SHP77 (cell line): Measurements from ENCODE around the gene WWC2.

Experiments used
- DNase-seq, 2 experiments: peaks; one replicate each; lab custom pipeline; 2025; lab: John Stamatoyannopoulos, UW

Gene WWC2

DNA sequence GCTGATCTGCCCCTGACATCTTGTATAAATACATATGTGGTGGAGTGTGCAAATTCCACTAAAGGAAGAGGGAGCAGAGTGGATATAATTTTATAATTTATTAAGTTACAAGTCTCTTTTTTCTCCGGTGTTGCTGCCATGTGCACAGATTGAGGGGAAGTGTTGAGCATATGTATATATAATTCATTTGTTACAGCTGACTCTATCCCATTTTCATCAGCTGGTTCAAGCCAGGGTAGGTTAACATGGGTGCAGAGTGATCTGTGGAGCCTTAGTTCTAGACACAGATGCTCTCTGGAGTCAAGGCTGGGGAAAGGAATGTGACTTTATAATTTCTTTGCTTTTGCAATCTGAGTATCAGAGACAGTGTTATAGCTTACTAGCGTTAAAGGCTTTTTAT, 103.5 kb downstream of the WWC2 start:
- no peak for DNase-seq

DNA sequence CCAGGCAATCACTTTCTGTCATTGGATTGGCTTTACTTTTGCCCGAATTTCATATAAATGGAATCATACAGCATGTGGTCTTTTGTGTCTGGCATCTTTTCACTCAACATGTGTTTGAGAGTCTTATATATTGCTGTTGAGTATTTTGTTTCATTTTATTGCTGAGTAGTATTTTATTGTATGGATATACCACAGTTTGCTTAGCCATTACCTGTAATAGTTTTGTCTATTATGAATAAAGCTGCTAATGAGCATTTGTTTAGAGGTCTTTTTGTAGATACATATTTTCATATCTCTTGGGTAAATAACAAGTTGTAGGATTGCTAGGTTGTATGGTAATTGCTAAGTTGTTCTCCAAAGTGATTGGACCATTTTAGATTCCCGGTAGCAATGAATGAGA, 105.7 kb downstream of the WWC2 start:
- no peak for DNase-seq

DNA sequence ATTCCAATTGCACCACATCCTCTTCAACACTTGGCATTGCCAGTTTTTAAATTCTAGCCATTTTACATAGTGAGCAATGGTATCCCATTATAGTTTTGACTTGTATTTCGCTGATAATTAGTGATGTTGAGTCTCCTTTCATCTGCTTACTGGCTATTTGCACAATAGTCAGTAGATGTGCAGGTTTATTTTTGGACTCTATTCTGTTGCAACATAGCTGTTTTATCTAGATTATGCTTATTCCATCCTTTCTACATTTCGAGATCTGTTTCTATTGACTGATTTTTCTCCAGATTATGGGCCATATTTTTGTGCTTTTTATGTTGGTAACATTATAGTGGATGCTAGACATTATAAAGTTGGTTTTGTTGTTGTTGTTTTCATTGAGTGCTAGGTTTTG, 106.1 kb downstream of the WWC2 start:
- DNase-seq = no peak

DNA sequence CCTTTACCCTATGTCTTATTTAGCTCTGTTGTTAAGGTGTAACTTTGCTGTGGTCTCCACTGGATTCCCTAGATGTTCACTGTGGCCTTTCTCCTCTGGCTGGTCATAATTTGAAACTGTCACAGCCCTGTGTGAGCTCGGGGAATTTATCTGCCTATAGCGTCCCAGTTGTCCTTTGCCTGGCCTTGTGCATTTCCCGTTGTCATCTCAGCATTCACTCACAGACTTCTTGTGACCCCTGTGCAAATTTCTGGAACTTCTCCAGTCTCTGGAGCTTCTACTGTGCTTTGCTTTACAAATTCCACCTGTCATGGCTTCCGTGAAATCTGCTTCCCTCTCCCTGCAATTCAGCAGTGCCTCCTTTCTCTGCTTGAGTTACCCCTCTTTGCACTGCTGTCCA, 106.7 kb downstream of the WWC2 start:
- no peak for DNase-seq

DNA sequence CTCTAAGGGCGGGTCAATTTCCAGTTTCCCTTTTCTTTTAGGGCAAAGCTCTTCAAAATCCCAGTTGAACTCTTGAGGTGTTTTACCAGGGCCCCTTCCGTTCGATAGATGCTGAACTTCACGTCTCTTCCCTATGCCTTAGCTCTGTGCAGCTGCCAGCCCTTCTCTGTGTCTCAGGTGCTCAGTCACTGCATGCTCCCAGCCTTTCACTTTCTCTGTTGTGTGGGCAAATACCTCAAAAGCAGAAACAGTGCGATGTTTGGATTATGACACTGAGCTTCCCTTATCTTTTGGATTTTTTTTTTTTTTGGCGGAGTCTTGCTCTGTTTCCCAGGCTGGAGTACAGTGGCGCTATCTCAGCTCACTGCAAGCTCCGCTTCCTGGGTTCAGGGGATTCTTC, 112.5 kb downstream of the WWC2 start:
- DNase-seq = no peak

DNA sequence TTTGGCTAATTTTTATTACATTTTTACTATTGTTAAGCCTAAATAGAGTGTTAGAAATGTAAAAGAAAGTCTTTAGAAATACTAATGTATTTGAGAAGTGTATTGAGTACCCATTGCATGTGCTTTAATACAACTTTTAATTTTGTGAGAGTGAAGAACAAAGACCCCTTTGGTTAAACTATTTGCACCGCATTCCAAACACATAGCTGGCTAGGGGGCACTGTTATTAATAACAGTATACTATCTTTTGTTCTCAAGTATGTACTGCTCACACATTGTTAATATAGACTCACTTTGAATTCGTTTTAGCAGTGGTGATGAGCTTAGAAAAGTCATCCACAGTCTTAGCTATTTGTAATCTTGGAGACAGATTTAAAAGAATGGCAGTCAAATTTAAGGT, 114.9 kb downstream of the WWC2 start:
- DNase-seq = no peak

DNA sequence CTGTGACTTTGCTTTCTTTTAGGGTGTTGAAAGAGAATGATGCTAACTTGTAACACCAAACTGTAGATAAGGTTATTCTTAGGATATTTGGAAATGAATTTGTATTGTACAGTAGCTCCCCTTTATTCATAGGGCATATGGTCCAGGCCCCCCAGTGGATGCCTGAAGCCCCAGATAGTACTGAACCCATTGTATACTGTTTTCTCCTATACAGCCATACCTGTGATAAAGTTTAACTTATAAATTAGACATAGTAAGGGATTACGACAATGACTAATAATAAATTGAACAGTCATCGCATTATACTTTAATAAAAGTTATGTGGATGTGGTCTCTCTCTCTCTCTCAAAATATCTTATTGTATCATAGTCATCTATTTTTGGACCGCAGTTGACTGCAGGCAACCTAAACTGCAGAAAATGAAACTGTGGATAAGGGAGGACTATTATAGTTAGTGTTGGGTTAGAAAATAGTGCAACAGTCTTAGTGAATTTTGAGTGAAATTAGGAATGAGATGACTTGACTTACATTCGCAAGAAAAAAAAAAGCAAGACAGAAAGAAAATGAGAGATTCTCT, 115.9 kb downstream of the WWC2 start:
- no peak for DNase-seq

DNA sequence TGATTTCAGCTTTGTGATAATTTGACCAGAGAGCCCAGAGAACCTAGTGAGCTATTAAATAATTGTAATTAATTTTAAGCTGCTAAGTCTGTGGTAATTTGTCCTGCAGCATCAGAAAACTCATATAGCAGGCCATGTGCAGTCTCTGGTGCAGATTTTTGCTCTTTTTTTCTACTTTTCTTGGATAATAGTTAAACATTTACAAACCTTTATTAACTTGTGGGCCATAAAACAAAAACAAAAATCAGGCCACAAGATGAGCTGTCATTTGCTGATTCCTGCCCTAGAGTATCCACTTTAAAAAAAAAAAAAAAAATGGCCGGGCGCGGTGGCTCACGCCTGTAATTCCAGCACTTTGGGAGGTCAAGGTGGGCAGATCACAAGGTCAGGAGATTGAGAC, 121.2 kb downstream of the WWC2 start:
- DNase-seq = no peak

DNA sequence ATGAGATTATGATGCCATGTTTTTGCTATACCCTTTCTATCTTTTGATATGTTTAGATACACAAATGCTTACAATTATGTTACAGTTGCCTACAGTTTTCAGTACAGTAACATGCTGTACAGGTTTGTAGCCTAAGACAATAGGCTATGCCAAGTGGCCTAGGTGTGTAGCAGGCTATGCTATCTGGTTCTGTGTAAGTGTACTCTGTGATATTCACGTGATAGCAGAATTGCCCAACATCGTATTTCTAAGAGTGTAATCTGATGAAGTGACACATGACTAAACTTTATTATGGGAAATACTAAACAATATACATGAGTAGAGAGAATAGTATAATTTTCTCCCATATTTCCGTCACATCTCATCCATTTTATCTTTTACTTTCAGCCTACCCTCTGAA, 124.0 kb downstream of the WWC2 start:
- no peak for DNase-seq

DNA sequence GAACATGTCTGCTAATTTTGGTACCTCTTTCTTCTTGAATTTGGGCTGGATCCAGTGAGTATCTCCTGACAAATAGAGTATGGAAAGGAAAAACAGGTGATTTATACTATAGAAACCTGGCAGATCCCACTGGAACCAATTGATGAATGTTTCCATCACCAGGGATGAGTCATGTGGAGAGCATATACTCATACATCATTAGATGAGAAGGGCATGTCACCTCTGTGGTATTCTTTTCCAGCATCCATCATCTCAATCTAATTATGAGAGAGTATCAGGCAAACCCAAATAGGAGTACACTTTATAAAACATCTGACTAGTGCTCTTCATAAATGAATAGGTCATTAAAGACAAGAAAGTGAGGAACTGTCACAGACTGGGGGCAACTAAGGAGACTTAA, 130.3 kb downstream of the WWC2 start:
- DNase-seq = no peak

DNA sequence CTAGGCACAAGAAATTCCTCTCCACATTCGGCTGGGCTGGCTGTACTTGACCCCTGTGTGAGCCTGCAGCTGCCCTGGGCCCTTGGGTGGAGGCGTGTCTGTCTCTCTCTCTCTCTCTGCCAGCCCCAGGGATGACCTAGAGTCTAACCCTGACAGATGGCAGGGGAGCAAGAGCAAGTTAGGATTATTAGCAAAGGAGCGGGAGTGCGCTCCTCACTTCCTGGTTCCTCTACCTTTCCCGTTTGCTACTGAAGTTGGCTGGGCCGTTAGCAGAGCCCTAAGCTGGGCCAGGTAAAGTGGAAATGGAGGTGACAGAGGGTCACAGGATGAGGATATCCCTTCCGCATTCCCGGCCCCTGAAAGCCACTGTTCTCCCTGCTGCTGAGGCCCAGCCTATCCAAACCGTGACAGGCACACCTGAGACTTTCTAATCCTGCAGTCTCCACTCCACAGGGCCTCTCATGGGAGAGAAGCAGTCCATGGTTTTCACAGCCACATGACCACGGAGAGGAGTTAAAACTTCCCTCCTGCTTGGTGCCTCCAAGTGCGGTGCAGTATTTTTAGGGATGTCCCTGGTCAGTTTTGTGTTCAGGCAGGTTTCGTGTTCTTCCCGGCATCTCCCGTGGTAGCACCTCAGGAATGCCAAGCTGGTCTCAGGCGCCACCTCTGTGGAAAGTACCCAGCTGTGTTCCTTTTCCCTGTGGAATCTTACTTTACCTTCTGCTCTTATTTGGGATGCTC, 141.7 kb downstream of the WWC2 start:
- DNase-seq = no peak

DNA sequence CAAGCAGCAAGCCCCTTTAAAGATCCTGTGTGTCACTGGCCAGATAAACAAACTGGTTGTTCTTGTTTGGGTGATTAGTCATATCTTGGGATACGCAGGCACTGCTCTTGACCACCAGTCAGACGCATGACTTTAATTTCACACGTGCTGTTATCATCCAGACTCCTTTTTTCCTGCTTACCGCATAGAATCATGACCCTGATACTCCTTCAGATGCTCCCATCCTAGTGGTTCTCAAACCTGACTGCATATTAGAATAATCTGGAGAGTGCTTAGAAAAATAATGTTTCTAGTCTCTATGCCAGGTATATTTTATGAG, 142.2 kb downstream of the WWC2 start:
- no peak for DNase-seq

DNA sequence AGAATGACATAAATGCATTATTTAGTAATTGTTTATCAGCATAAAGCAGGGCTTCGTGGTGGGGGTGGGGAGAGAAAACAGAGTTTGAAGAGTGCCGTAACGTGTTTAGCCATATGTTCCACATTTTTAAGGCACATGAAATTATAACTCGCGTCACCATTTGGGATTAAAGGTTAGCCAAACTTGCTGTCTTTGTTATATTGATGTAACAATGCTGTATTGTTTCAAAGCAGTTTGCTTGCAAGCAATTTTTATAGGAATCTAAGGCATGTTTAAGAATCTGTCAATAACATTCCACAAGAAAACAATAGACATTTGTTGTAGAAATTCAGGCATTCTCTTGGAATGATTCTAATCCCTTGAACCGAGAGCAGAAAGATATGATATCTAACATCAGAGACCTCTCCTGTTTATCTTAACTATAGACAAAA, 142.7 kb downstream of the WWC2 start:
- no peak for DNase-seq

DNA sequence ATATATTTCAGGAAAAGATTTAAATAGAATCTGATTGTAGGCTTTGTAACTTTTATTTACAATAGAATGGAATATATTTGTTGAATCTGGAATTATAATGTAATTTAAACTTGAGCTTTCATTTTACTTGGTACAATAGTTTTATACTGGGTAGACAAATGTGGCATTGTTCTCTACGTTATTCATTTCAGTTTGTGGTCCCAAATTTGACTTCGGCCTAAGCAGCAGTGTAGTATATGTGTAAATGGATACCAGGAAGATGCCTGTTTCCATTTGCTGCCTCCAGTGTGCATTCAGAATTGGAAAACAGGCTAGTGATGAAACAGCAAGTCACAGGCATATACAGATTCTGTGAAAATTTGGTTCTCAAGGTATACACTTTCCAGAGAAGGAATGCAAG, 143.2 kb downstream of the WWC2 start:
- DNase-seq = no peak

DNA sequence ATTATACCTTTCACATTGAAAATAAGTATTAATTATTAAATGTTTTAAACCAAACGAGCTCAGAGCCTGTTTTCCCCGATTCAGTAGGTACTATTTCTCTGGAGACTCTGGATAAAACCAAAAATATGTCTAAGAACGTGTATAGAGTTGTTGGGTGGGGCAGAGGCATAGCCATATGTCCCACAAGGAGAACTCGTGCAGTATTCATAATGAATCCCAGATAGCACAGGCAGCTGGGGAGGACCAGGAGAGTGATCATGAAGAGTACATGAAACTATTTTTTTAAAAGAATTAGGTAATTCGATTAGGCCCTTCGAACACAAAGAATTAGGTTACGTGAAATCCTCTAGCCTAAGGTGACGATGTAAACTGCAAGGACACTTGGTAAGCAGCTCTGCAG, 145.0 kb downstream of the WWC2 start:
- DNase-seq = no peak

DNA sequence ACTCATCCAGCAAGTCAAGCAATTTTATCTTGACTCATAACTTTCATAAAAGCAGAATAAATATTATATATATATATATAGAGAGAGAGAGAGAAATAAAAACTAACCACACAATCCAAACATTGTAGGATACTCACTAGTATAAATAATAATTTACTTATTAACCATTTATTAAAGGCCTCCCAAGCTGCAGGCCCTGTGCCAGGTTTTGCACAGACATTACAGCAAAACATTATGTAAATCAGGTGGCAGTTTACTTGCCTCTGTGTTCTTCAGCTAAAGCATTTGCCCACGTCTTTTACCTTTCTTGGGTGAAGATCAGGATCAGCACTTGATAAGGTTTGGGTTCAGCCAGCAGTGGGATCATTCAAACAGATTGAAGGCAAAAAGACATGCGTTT, 145.4 kb downstream of the WWC2 start:
- DNase-seq = no peak

DNA sequence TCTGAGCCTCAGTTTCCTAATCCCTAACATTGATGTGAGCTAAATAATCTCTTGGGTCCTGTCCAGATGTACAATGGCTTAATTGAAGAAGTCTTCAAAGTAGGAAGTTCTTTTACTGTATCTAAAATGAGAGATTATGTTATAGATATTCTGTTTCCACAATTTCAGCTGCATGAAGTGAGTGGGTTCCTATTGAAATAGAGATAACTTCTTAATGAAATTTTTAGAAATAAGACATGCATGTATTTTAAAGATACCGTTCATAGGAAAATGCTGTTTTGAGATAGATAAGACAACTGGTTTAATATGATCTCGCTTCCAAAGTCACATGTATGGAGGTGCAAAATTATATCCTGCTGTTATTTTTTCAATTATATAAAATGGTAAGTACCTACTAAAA, 149.1 kb downstream of the WWC2 start:
- DNase-seq = no peak

DNA sequence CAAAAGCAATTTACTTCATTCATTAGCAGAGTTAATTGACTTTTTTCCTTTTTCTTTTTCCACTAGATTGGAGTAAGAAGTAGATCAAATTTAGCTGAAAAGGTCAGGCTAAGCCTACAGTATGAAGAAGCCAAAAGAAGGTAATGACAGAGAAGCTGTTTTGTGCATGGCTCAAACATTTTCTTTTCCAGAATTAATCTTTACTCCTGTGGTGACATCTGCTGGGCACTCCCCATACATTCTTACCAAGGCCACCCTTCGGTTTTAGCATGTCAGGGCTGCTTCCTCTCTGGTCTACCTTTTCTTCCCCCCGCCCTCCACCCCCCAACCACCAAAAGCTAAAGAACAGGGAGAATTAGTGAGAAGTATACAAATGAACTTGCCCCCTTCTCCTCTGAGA, 150.8 kb downstream of the WWC2 start:
- DNase-seq = no peak

DNA sequence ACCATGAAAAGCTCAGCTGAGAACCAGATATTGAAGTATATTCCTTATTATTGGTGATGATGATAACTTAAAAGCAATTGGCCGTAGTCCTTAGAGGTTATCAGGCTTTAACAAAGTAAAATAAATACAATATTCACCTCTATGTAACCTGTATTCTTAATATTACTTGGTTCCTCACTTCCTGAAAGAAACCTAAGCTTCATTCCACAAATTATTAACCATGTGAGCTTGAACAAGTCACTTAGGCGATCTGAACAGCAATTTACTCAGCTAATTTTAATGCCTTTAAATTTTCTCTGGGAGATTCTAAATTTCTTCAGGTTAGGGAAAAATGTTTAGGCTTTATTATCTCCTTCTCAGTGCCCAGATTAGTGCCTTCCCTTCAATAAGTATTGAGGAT, 151.8 kb downstream of the WWC2 start:
- no peak for DNase-seq

DNA sequence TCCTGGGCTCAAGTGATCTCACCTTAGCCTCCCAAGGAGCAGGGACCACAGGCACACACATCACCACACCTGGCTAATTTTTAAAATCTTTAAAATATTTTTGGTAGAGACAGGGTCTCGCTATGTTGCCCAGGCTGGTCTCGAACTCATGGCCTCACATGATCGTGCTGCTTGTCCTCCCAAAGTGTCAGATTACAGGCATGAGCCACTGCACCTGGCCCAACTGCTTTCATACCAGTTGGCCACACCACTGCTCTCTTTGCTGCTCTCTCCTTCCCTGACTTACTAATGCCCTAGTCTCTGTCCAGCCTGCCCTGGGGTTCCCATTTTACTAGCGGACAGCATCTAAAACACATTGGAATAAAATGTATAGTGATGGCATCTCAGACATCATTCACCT, 153.9 kb downstream of the WWC2 start:
- no peak for DNase-seq

DNA sequence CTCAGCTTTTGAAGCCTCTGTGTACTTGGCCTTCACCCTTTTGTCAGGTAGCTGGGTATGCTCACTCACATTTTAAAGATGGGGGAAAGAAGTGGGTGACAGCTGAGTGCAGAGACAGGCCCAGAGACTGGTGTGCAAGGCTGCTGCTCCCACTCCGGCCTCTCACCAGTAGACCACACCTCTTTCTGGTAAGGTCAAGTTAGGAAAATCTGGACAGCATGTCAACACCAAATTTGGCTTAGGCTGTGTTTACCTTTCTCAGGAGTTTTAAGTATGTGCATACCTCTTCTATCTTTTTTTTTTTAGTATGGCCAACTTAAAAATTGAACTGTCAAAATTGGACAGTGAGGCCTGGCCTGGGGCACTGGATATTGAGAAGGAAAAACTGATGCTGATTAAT, 154.4 kb downstream of the WWC2 start:
- DNase-seq = no peak

DNA sequence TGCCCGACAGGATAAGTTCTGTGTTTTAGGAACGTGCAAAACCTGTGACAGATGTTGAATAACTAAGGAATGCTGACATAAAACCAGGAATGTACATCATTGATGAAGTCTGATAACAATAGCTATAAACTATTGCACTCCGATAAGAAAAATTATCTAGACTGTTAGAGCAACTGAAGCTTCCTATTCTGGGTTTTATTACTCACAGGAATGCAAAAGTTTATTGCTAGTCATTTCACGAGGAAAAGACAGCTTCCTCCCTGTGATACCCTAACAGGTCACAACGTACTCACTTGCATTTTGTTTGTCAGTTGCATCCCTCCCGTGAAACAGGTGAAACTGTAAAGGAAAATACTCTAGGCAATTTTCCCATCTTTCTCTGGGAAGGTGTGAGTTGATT, 155.1 kb downstream of the WWC2 start:
- no peak for DNase-seq

DNA sequence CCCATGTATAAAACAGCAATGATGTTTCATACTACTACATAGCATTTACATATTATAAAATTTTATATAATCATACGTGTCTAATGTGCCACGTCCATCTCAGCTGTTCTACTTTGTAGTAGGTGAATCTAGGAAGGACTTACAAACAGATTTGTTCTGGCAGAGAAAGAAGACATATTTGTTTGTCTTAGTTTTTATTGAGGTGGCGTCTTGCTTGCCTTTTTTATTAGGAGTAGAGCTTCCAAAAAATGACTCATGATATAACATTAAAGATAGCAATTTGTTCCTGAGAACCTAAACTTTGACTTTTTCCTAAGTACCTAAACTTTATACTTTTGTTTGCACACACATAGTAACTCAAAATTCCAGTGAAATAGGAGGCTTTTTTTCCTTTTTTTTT, 156.4 kb downstream of the WWC2 start:
- DNase-seq = no peak

DNA sequence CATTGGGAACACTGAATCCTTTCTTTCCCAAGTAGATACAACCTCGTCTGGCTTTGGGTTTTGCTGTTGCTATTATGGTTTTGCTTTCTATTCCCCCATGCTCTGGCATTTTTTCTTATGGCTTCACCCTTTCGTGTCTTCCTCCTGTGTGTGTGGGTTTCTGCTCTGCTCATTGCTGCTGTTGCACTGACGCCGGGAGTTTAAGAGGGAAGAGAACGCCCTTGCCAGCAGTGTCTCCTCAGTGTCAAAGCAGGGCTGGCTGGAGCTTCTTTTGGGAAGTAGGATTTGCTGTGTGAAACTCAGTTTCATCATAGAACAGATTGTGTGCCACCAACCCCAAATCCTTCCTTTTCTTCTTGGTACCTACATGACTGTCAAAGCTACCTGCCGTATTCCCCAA, 157.3 kb downstream of the WWC2 start:
- DNase-seq = no peak
